Vagina (tissue), 2 donors: Measurements from ENCODE around the gene CCM2.

Experiments used
- CTCF ChIP-seq, 3 experiments: fragments of 450-650 bp in 2 of 3; fragments of 200-600 bp in 1 of 3; sonication (generic) in 1 of 3; IDR thresholded peaks; one replicate each; pipeline ENCODE4 v1.5.1; 2017 to 2019; ENCODE audit warnings: antibody characterized with exemption in 3 of 3, mild to moderate bottlenecking in 2 of 3, moderate library complexity in 2 of 3
- POLR2A ChIP-seq, 2 donors: fragments of 450-650 bp; IDR thresholded peaks; one replicate each; pipeline ENCODE4 v1.6.1; 2017; ENCODE audit warnings: antibody characterized with exemption in 2 of 2, mild to moderate bottlenecking in 2 of 2, moderate library complexity in 2 of 2
- POLR2AphosphoS5 ChIP-seq, 2 donors: sonication (generic); formaldehyde crosslinking; IDR thresholded peaks; one replicate each; pipeline ENCODE4 v1.9.0; 2017; ENCODE audit warnings: antibody characterized with exemption in 2 of 2, mild to moderate bottlenecking in 2 of 2, low read depth in 1 of 2; ENCODE audit not compliant: insufficient read depth in 1 of 2

- TF ChIP-seq POLR2AphosphoS5 (IDR thresholded peaks at IDR 0.05; ENCODE audit: insufficient read depth in 1 of 2, low read depth in 1 of 2) (no peak), POLR2A (IDR thresholded peaks at IDR 0.05) (no peak), CTCF (IDR thresholded peaks at IDR 0.05) (no peak)
Measured at GRCh38 chr7:45067582-45067981, 67.6 kb downstream of the CCM2 start.
